Endothelial cell of umbilical vein (primary cell): Measurements from ENCODE around the gene SORCS3.

Source experiments
- CTCF ChIP-seq, 2 donors: IDR thresholded peaks; 1 replicate in 1 of 2; 2 replicates in 1 of 2; pipeline ENCODE4 v1.5.1; 2011; ENCODE audit warnings: low read length in 2 of 2, mild to moderate bottlenecking in 2 of 2, moderate library complexity in 2 of 2, control low read depth in 1 of 2, inconsistent platforms in 1 of 2, low read depth in 1 of 2; ENCODE audit not compliant: insufficient read depth in 1 of 2; ENCODE audit errors: extremely low read depth in 1 of 2
- EZH2 ChIP-seq: IDR thresholded peaks from 2 replicates; pipeline ENCODE4 v1.6.1; 2012; ENCODE audit warnings: borderline replicate concordance, low read depth, mild to moderate bottlenecking, moderate library complexity, low read length, inconsistent platforms; ENCODE audit not compliant: severe bottlenecking
- GATA2 ChIP-seq: IDR thresholded peaks from 2 replicates; pipeline ENCODE4 v1.7.0; 2011; ENCODE audit warnings: low read depth, mild to moderate bottlenecking, moderate library complexity, mixed read lengths, low read length; ENCODE audit not compliant: insufficient read length, insufficient read depth
- MAX ChIP-seq: IDR thresholded peaks from 2 replicates; pipeline ENCODE4 v1.6.1; 2011; ENCODE audit not compliant: insufficient read depth, insufficient read length
- POLR2A ChIP-seq: IDR thresholded peaks from 2 replicates; pipeline ENCODE4 v1.6.1; 2012; ENCODE audit warnings: low read depth, mild to moderate bottlenecking, control low read depth, low read length
- POLR2AphosphoS5 ChIP-seq: IDR thresholded peaks from 2 replicates; pipeline ENCODE4 v1.6.1; 2012; ENCODE audit warnings: low read depth, mild to moderate bottlenecking, control low read depth, low read length, moderate library complexity; ENCODE audit not compliant: insufficient read depth

DNA sequence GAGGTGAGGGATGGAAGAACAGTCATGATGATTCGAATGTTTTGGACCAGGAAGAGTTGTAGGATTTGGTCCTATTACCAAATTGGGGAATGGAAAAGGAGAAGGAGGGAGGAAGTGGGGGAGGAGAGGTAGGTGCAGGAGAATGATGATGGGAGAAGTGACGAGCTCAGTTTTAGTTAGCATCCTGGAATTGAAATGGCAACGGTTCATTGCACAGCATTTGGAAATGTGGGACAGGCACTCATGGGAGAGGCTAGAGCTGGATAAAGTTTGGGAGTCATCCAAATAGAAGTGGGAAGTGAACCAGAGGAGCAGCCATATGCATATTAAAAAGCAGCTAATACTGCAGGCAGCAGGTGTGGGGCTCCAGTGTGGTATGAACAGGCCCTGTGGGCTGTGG is 253.6 kb downstream of the SORCS3 start:
- TF ChIP-seq CTCF (IDR thresholded peaks at IDR 0.05; ENCODE audit: extremely low read depth in 1 of 2, insufficient read depth in 1 of 2, low read depth in 1 of 2, low read length in 2 of 2) (no peak), POLR2AphosphoS5 (no peak), GATA2 (no peak), POLR2A (no peak), EZH2 (no peak), MAX (no peak)
